NCI-H1417 (cell line): ENCODE data around the gene CPNE9.
A peak's percentile ranks its signal among the peaks of the same experiment; 100 is the strongest.
"Not testable (repeated sequence)": the region's sequence is repeated elsewhere in the genome, so short reads cannot be mapped to it uniquely, and the experiment has no call there.

ENCODE experiments used
- DNase-seq, 3 experiments: peaks; one replicate each; lab custom pipeline; 2025; lab: John Stamatoyannopoulos, UW

The CPNE9 gene

DNA sequence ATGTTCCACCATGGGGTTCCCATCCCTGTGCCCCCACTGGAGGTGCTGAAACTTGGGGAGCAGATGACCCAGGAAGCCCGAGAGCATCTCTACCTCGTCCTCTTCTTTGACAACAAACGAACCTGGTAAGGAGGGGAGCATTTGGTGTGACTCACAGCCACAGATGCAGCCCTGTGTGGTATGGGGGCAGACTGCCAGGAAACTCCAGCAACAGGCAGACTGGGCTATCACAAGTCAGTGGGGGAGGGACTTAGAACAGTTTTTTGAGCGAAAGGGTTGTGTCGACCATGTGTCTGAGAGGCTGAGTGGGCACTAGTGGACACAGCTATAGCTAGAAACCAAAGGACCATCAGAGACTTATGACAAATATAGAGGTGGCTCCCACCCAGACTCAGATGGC, 42.7 kb downstream of the CPNE9 start:
- no peak for DNase-seq

DNA sequence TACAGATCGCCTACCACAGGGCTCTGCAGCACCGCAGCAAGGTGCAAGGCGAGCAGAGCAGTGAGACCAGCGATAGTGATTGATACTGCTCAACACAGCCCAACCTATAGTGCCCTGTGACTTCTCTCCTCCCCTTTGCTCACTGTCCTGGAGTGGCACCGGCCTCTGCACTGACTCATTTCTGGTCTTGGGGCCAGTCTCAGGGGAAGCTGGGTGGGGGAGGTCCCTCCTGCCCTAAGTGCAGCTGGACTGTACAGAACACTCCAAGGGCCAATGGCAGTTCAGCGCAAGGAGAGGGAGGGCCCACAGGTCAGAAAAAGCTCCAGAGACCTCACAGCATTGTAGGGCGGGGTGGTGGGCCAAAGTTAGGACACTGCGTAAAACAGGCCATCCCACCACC, 43.6 kb downstream of the CPNE9 start:
- no peak for DNase-seq

DNA sequence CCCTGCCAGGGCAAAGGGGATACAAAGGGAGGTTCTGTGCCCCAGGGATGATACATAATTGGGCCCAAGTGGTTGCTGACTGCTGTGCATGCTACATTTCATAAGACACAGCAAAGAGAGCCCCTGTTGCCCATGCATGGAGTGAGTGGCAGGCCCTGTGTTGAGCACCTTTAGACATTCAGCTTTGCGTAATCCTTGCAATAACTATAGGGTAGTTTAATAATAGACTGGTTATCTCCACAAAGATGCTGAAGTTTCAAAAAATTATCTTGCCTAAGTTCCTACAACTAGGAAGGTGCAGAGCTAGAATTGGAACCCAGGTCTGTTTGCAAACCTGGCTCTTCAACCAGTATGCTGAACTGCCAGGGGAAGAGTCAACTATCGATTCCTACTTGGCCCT, 44.4 kb downstream of the CPNE9 start:
- DNase-seq: no peak

DNA sequence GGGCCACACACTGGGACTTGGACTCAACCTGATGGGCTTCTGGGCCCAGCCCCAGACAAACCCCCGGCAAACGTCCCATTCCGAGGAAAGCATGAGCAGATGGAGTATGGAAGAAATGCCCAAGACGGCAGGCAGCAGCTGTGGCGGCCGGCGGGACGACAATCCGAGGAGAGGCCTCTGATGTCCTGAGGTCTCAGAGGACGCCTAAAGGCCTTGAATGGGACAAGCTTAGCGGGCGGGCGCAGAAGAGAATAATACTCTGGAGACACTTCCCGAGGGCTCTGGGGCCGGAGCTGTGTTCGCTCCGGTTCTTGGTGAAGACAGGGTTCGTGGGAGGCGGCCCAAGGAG, 45.6 kb downstream of the CPNE9 start:
- DNase-seq: no peak

DNA sequence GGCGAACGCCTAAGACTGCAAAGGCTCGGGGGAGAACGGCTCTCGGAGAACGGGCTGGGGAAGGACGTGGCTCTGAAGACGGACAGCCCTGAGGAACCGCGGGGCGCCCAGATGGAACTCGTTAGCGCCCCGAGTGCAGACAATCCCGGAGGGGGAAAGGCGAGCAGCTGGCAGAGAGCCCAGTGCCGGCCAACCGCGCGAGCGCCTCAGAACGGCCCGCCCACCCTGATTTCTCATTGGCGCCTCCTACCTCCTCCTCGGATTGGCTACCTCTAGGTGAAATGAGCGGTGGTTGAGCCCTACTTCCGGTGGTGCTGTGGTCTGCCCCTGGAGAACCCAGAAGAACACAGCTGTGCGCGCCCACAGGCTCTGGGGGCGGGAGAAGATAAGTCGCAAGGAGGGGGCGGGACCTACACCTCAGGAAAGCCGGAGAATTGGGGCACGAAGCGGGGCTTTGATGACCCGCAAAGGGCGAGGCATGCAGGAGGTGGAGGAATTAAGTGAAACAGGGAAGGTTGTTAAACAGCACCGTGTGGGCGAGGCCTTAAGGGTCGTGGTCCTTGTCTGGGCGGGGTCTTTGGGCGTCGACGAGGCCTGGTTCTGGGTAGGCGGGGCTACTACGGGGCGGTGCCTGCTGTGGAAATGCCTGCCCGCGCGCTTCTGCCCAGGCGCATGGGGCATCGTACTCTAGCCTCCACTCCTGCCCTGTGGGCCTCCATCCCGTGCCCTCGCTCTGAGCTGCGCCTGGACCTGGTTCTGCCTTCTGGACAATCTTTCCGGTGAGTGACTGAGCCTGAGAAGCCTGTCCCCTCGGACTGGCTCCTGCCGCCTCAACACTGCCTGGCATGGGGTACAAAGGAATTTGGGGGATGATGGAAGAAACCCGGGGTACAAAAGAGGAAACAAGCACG, 46.3 kb downstream of the CPNE9 start, which contains the start of gene OGG1:
Gene OGG1, plus strand, starts transcription at position 308 of the 911 bp plus-strand sequence. Its CDS starts 335 bp downstream, at position 643.
- peak; percentile 90 to 97 (median 92) for DNase-seq

DNA sequence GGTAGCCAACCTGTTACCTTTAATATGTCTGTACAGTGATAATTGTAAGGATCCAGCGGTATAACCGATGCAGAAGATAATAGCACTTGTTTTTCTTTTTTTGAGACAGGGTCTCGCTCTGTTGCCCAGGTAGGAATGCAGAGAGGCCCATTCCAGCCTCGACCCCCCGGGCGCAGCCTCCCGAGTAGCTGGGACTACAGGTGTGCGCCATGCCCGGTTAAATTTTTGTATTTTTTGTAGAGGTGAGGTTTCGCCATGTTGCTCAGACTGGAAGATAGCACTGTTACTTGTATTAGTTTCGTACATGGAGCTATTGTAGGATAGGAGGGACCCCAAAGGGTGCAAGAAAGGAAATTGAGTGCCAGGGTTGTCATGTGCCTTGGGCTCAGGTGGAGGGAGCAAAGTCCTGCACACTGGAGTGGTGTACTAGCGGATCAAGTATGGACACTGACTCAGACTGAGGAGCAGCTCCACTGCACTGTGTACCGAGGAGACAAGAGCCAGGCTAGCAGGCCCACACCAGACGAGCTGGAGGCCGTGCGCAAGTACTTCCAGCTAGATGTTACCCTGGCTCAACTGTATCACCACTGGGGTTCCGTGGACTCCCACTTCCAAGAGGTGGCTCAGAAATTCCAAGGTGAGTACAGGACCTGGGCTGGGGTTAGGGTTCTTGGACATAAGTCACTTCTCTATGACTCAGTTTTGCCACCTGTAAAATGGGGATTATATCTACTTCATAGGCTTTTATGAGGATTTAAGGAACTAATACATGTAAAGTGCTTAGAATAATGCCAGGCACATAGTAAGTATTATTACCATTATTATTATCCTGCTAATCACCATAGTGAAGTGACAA, 47.2 kb downstream of the CPNE9 start:
- peak in 1 of 3 experiments; percentile 8 for DNase-seq

DNA sequence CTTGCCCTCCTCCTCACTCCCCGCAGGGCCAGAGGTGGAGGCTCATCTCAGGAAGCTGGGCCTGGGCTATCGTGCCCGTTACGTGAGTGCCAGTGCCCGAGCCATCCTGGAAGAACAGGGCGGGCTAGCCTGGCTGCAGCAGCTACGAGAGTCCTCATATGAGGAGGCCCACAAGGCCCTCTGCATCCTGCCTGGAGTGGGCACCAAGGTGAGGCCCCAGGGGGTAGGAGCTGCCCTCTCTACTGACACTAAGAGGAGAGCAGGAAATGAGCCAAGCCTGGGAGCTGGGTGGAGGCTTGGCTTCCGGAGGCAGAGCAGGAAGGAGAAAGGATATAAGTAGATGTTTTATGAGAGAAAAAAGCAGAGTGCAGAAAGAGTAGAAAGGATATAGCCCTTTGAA, 51.0 kb downstream of the CPNE9 start:
- DNase-seq: no peak

DNA sequence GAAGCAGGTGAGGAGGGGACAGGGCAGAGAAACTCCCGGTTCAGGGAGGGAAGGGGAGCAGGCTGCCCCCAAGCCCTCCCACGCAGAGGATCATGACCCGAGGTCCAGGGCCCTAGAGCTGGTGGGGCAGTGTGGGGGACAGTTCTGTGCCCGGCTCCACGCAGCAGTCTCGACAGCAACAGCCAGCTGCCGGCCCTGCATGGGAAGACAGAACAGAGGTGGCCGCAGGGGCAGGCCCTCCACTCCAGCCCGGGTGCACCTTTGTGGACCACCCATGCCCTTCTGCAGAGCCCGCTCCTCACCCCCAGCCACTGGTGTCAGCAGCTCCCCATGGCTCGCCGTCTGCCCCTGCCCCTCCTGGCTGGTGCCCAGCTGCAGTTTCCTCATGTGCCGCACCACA, 53.8 kb downstream of the CPNE9 start:
- DNase-seq: no peak

DNA sequence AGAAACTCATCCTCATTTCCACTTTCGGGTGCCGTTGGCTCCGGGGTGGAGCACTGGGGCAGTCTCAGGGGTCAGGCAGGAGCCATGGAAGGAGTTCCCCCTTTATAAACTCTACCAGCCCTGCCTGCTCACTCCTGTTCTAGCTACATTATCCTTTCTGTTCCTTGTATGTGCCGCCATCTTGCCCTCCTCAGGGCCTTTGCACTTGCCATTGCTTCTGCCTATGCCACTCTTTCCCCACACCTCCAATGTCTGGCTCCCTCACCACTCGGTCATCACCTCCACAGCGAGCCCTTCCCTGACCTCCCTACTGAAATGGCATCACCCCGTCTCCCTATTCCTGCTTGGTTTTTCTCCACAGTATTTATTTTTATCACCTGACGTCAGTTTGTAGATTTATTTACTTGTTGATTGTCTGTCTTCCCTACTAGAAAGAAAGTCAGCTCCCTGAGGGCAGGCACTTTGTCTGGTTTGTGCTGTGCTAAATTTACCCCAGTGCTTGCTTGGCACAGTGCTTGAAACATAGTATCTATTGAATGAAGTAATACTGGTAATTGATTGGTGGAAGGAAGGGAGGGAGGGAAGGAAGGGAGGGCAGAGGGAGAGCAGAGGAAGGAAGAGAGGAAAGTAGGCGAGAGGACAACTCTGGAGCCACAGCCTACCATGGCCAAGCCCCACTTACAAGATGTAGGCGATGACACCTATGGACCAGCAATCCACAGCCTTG, 57.3 kb downstream of the CPNE9 start:
- DNase-seq: no peak

DNA sequence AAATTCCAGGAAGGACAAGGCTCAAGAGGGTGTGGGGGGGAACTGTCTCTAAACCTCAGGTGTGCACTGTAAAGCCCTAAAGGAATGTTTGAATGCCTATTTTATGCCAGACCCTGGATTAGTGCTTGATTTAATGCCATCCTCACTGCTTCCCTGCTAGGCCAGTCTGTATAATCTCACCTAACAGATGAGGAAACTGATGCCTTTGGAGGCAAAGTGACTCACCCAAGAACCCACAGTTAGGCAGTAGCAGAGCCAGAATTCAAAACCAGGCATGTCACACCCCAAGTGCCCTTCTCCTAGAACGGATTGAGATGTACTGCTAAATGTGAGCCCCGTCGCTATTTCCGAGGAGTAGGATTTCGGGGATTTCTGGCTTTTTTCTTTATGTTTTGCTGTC, 58.3 kb downstream of the CPNE9 start:
- no peak for DNase-seq

DNA sequence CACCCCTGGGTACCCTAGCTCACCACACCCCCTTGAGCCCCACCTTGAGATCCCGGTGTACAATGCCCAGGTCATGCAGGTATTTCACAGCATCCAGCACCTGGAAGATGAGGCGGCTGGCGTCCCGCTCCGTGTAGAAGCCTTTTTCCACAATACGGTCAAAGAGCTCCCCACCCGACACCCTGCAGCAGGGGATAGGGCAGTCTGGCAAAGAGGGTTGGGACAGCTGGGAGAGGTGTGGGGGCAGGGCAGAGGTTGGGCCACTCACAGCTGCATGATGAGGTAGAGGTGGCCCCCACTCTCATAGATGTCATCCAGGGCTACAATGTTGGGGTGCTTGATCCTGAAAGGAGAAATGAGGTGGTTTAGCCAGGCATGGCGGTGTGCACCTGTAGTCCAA, 59.2 kb downstream of the CPNE9 start:
- DNase-seq: no peak

DNA sequence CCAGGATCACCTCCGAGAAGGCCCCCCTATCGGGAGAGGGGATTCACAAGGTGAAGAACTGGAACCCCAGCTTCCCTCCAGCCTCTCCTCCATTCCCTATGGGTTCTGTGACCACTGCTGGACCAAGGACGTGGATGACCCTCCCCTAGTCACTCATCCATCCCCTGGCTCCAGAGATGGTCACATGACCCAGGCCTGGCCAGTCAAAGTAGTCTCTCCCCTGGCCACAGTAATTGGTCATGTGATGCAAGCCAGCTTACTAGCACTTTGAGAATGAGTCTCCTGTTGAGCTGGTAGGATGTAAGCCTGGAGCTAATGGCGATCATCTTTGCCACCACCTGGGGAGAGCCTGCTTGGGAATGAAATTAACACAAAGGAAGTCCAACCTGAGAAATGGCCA, 62.2 kb downstream of the CPNE9 start:
- DNase-seq: no peak

DNA sequence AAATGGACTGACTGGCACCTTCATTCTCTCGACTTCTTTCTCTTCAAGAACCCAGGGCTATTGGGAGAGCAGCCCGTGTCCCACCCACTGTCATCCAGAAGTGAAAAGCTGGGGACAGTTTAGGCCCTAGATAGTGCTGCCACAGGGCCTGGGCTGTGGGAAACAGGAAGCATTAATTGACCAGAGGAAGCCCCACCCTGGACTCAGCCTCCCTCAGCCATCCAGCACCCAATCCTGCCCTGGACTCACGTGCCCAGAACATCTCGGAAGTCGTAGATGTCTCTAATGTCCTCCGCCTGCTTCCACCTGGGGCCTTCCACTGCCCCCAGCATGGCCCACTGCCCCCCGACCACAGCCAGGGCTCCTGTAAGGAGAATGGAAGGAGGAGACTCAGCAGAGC, 63.8 kb downstream of the CPNE9 start:
- DNase-seq: no peak

DNA sequence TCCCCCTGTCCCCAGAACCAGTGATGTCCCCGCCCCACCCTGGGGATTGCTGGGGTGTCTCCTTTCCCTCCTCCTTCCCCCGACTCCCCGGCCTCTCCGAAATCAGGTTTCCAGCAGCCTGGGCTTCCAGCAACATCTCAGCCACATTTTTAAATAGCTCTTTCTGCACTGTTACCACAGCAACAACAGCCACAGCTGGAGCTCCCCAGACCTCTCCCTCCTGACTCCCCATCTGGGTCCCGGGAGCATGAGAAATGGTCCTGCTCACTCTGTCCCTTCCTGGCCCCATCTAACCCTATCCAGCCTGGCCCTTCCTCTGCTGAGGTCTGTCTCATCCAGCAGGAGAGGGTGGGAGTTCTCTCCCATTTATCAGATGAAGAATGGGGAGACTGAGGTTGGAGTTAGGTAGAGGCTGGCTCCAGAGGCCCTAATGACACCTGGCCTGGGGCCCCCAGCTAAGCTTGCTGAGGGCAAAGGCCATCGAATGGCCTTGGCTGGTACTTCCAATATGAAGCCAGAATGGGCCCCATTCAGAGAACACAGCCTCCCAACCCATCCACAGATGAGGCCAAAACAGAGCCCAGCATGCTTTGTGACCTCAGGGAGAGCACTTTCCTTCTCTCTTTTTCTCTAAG, 64.6 kb downstream of the CPNE9 start:
- no peak for DNase-seq

DNA sequence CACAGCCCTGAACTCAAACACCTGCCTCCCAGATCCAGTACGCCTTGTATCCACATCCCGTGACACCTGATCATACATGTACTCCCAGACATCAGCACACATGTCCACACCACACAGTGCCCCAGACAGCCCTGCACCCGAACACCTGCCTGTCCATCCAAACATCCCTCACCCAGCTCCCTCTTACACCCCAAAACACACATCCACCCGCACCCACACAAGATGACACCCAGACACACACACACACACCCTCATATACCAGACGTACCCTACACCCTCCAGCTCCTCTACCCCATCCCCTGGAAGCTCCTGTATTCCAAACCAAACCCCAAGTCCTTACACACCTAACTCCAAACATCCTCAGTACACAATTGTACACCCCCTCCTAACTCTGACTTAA, 65.4 kb downstream of the CPNE9 start:
- DNase-seq: no peak

DNA sequence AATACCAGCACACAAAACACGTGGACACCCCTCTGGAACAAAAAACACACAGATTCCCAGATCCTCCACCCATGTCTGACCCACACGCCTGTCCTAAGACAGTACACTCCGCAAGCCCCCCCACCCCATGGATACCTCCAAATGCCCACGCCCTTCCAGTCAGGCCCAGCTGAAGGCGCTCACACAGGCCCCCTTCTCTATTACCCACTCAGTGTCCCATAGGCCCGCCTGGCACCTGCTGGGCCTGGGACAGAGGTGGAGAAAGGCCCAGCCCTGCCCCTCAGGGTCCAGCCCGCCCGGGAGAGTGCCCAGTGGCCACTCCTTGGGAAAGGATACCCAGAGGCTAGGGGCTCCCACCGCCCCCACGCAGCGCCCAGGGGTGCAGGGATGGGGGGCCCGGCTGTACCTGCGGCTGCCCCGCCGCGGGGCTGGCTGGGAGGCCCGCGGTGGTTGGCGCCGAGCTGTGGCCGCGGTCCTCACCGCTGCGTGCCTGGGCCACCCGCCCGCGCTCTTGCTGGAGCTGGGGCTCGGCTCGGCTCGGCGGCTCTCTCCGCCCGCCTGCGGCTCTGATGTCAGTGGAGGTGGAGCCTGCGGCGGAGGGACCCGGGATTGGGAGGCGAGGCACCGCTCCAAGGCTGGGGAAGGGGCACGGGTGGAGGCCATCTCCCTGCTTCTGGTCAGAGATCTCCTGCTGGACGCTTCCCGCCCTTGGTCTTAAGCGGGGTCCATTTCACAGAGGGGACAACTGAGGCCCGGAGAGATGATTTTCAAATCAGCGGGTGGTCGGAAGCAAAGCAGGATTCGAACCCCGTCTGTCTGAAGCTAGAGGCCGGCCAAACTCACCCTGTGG, 66.0 kb downstream of the CPNE9 start, which contains the start of gene CAMK1:
Gene CAMK1, minus strand, starts transcription at position 522 of the 850 bp plus-strand sequence. CDS start 2,198 bp downstream, outside the sequence.
- DNase-seq: peak; percentile 1 to 51 (median 44)

DNA sequence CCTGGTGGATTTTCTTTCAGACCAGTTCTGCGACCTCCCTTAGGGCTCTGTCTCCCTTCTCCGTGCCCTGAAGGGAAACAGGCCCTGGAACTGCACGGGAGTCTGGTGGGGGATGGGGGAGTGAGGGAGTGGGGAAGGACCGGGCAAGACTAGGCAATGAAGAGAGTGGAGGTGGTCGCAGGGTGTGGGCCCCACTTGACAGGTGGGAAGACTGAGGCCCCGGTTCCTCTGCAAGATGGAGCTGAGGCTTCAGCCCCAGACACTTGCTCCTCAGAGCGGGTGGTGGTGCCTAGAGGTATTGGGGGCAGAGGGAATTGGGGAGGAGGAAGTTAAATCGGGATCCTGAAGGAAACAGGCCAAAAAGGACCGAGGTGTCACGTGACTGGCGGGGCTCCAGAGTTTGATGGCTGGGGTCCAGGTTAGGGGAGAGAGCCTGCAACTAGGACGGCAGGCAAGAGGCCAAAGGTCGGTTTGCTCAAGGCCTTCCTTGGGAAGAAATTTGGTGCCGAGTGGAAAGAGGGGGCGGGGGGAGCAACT, 66.7 kb downstream of the CPNE9 start:
- no peak for DNase-seq

DNA sequence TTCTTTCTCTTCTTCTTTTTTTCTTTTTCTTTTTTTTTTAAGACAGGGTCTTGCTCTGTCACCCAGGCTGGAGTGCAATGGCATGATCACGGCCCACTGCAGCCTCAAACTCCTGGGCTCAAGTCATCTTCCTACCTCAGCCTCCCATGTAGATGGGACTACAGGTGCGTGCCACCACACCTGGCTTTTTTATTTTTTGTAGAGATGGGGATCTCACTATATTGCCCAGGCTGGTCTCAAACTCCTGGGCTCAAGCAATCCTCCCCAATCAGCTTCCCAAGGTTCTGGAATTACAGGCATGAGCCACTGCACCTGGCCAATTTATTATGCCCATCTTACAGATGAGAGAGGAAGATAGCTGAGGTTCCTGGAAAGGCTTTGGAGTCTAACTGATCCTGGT, 67.4 kb downstream of the CPNE9 start:
- not testable (repeated sequence) for DNase-seq

DNA sequence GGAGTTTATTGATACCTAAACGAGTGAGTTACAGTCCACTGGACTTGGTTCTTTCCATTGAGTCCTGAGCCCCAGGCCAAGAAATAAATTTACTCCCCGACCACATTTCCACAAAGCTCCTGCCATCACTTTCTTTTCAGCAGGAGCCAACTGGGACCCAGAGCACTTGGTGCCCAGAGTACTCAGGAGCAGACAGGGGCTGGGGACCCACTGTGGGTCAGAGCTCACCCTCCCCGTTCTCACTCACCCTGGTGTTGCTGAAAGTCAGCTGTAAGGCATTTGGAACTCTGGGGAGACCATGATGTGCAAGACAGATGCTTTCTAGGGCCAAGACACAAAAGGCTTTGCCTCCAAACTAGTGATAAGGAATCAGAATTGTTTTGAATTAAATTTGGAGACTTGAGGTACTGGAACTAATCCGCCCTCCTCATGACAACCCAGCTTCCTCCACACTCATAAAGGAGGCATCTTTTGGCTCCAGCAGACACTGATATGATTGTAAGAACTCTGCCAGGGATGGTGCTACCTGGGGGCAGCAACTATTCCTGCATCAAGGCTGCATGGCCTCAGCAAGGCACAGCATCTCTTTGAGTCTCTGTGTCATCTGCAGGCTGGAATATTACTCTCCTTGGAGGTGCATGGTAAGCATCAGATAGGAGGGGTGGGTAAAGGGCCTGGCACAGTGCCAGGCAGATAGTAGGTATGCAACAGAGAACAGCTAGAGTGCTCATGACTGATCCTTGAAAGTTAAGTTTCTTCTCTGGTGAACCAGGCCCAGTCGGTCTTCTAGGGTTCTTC, 73.5 kb downstream of the CPNE9 start:
- no peak for DNase-seq

DNA sequence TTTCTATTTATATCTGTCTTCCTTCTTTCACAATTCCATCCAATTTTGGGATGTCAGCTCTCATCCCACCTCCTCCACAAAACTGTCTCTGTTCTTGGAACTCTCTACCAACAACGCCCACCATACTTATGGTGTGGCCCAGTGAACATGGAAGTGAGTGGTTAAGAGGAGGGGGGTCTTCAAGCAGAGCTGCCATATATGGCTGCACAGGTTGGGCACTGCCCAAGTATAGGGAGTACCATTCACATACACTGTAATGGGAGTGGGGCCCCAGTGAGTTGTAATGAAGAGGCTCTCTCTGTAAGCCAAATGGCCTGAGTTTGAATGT, 74.0 kb downstream of the CPNE9 start:
- no peak for DNase-seq
